Activated naive CD4-positive, alpha-beta T cell treated with anti-CD3 and anti-CD28 coated beads, Interleukin-2, amount 50 U/mL, for 24 hours (primary cell): ENCODE measurements around the gene SULT2A1.
"Not testable (repeated sequence)": the region's sequence is repeated elsewhere in the genome, so short reads cannot be mapped to it uniquely, and the experiment has no call there.

Experiments used
- H3K27ac Mint-ChIP-seq: one replicate; pipeline ENCODE4 v1.8.0; 2021; ENCODE audit warnings: mild to moderate bottlenecking, mixed read lengths
- H3K27me3 Mint-ChIP-seq: one replicate; pipeline ENCODE4 v1.8.0; 2021; ENCODE audit warnings: mixed read lengths
- H3K36me3 Mint-ChIP-seq: one replicate; pipeline ENCODE4 v1.8.0; 2021; ENCODE audit warnings: mixed read lengths
- H3K4me1 Mint-ChIP-seq: one replicate; pipeline ENCODE4 v1.8.0; 2021; ENCODE audit warnings: mixed read lengths
- H3K4me3 Mint-ChIP-seq: one replicate; pipeline ENCODE4 v1.8.0; 2021; ENCODE audit warnings: mild to moderate bottlenecking, mixed read lengths
- H3K9me3 Mint-ChIP-seq: one replicate; pipeline ENCODE4 v1.8.0; 2021; ENCODE audit warnings: mixed read lengths

Gene SULT2A1

GRCh38 chr19:47886010-47886559 is at the start of gene SULT2A1:
TSS of gene SULT2A1 (minus strand) at chr19:47886315. CDS start at chr19:47886257, 58 bp downstream.
- Mint-ChIP-seq H3K4me3 (no peak within 1 kb of the TSS), H3K36me3 (no peaks in the 10 kb centered on the region), H3K27ac (no peak within 1 kb of the TSS), H3K4me1 (no peaks in the 10 kb centered on the region), H3K9me3 (no peaks in the 10 kb centered on the region), H3K27me3 (peaks cover 3% of the 10 kb centered on the region)

- not testable (repeated sequence) for H3K27ac Mint-ChIP-seq, H3K9me3 Mint-ChIP-seq, H3K36me3 Mint-ChIP-seq, H3K27me3 Mint-ChIP-seq, H3K4me1 Mint-ChIP-seq, H3K4me3 Mint-ChIP-seq
These were observed 42.5 kb upstream of the SULT2A1 start for GRCh38 chr19:47928581-47928980.

- H3K9me3 Mint-ChIP-seq, H3K36me3 Mint-ChIP-seq, H3K27me3 Mint-ChIP-seq, H3K4me3 Mint-ChIP-seq, H3K27ac Mint-ChIP-seq, H3K4me1 Mint-ChIP-seq: not testable (repeated sequence)
These were observed 34.0 kb upstream of the SULT2A1 start for GRCh38 chr19:47920107-47920506.

GRCh38 chr19:47910191-47910590 is 24.1 kb upstream of the SULT2A1 start:
- not testable (repeated sequence) for H3K27me3 Mint-ChIP-seq, H3K27ac Mint-ChIP-seq, H3K36me3 Mint-ChIP-seq, H3K4me3 Mint-ChIP-seq, H3K4me1 Mint-ChIP-seq, H3K9me3 Mint-ChIP-seq

GRCh38 chr19:47909350-47909749 is 23.2 kb upstream of the SULT2A1 start:
- not testable (repeated sequence) for H3K4me1 Mint-ChIP-seq

GRCh38 chr19:47901370-47901769 is 15.3 kb upstream of the SULT2A1 start:
- Mint-ChIP-seq H3K4me1 (no peaks in the 10 kb centered on the region), H3K9me3 (no peaks in the 10 kb centered on the region), H3K36me3 (no peaks in the 10 kb centered on the region), H3K4me3 (no peak overlapping the region), H3K27me3 (peaks cover 5% of the 10 kb centered on the region), H3K27ac (no peak overlapping the region)

More at GRCh38 chr19:47909350-47909749, 23.2 kb upstream of the SULT2A1 start:
- not testable (repeated sequence) for H3K9me3 Mint-ChIP-seq, H3K36me3 Mint-ChIP-seq, H3K4me3 Mint-ChIP-seq, H3K27me3 Mint-ChIP-seq, H3K27ac Mint-ChIP-seq

GRCh38 chr19:47899335-47899734 is 13.2 kb upstream of the SULT2A1 start:
- Mint-ChIP-seq H3K4me3 (no peak overlapping the region), H3K36me3 (no peaks in the 10 kb centered on the region), H3K9me3 (no peaks in the 10 kb centered on the region), H3K27ac (no peak overlapping the region), H3K4me1 (no peaks in the 10 kb centered on the region), H3K27me3 (peaks cover 5% of the 10 kb centered on the region)

- Mint-ChIP-seq H3K27me3 (peaks cover 5% of the 10 kb centered on the region), H3K27ac (no peak overlapping the region), H3K36me3 (no peaks in the 10 kb centered on the region), H3K4me3 (no peak overlapping the region), H3K9me3 (no peaks in the 10 kb centered on the region), H3K4me1 (no peaks in the 10 kb centered on the region)
These were observed 11.7 kb upstream of the SULT2A1 start for GRCh38 chr19:47897861-47898260.

- H3K9me3 Mint-ChIP-seq = no peaks in the 10 kb centered on the region
- H3K27ac Mint-ChIP-seq = no peak overlapping the region
- peaks cover 5% of the 10 kb centered on the region for H3K27me3 Mint-ChIP-seq
- no peaks in the 10 kb centered on the region for H3K36me3 Mint-ChIP-seq
- H3K4me1 Mint-ChIP-seq = no peaks in the 10 kb centered on the region
- no peak overlapping the region for H3K4me3 Mint-ChIP-seq
These were observed 10.7 kb upstream of the SULT2A1 start for GRCh38 chr19:47896773-47897172.

- no peak overlapping the region for H3K27ac Mint-ChIP-seq
- no peaks in the 10 kb centered on the region for H3K36me3 Mint-ChIP-seq
- no peaks in the 10 kb centered on the region for H3K9me3 Mint-ChIP-seq
- no peak overlapping the region for H3K4me3 Mint-ChIP-seq
- no peaks in the 10 kb centered on the region for H3K4me1 Mint-ChIP-seq
- H3K27me3 Mint-ChIP-seq = peaks cover 4% of the 10 kb centered on the region
These were observed 9.9 kb upstream of the SULT2A1 start for GRCh38 chr19:47896019-47896418.

- Mint-ChIP-seq H3K27me3 (peaks cover 4% of the 10 kb centered on the region), H3K9me3 (no peaks in the 10 kb centered on the region), H3K4me1 (no peaks in the 10 kb centered on the region), H3K36me3 (no peaks in the 10 kb centered on the region), H3K27ac (no peak overlapping the region), H3K4me3 (no peak overlapping the region)
These were observed 9.2 kb upstream of the SULT2A1 start for GRCh38 chr19:47895165-47895782.

- Mint-ChIP-seq H3K27ac (no peak overlapping the region), H3K4me3 (no peak overlapping the region), H3K36me3 (no peaks in the 10 kb centered on the region), H3K4me1 (no peaks in the 10 kb centered on the region), H3K27me3 (peaks cover 1% of the 10 kb centered on the region), H3K9me3 (no peaks in the 10 kb centered on the region)
These were observed 6.0 kb upstream of the SULT2A1 start for GRCh38 chr19:47891923-47892666.

GRCh38 chr19:47891622-47891922 is 5.5 kb upstream of the SULT2A1 start:
- H3K27me3 Mint-ChIP-seq = peaks cover 1% of the 10 kb centered on the region
- no peaks in the 10 kb centered on the region for H3K4me1 Mint-ChIP-seq
- no peak overlapping the region for H3K27ac Mint-ChIP-seq
- H3K36me3 Mint-ChIP-seq = no peaks in the 10 kb centered on the region
- H3K4me3 Mint-ChIP-seq = no peak overlapping the region
- H3K9me3 Mint-ChIP-seq = no peaks in the 10 kb centered on the region

- H3K27me3 Mint-ChIP-seq = peaks cover 1% of the 10 kb centered on the region
- no peak overlapping the region for H3K4me3 Mint-ChIP-seq
- no peak overlapping the region for H3K27ac Mint-ChIP-seq
These were observed 4.9 kb upstream of the SULT2A1 start for GRCh38 chr19:47890865-47891621.

GRCh38 chr19:47885067-47885463 is 1.1 kb downstream of the SULT2A1 start:
- no peaks in the 10 kb centered on the region for H3K36me3 Mint-ChIP-seq

More at GRCh38 chr19:47890865-47891621, 4.9 kb upstream of the SULT2A1 start:
- Mint-ChIP-seq H3K36me3 (no peaks in the 10 kb centered on the region), H3K4me1 (no peaks in the 10 kb centered on the region), H3K9me3 (no peaks in the 10 kb centered on the region)

GRCh38 chr19:47882890-47883289 is 3.2 kb downstream of the SULT2A1 start:
- H3K36me3 Mint-ChIP-seq = no peaks in the 10 kb centered on the region
- H3K4me3 Mint-ChIP-seq = no peak overlapping the region
- peaks cover 4% of the 10 kb centered on the region for H3K9me3 Mint-ChIP-seq
- no peak overlapping the region for H3K27ac Mint-ChIP-seq
- no peaks in the 10 kb centered on the region for H3K4me1 Mint-ChIP-seq
- H3K27me3 Mint-ChIP-seq = peaks cover 5% of the 10 kb centered on the region

More at GRCh38 chr19:47885067-47885463, 1.1 kb downstream of the SULT2A1 start:
- Mint-ChIP-seq H3K4me1 (no peaks in the 10 kb centered on the region), H3K27me3 (peaks cover 3% of the 10 kb centered on the region), H3K9me3 (no peaks in the 10 kb centered on the region), H3K27ac (no peak overlapping the region), H3K4me3 (no peak overlapping the region)
